GM12892 (cell line): ENCODE measurements around the gene WNT1.
A peak's percentile ranks its signal among the peaks of the same experiment; 100 is the strongest.

Source experiments
- DNase-seq: peaks from one replicate; pipeline ENCODE4 v3.0.0; 2011; ENCODE audit not compliant: insufficient read length
- FAIRE-seq: peaks from 2 replicates; lab custom pipeline; 2011; peaks lifted over from hg19 to GRCh38; lab: Jason Lieb, UNC
- POLR2A ChIP-seq: IDR thresholded peaks from 2 replicates; pipeline ENCODE4 v1.6.1; 2011; ENCODE audit warnings: low read depth, low read length, control low read depth
- POLR2AphosphoS5 ChIP-seq: IDR thresholded peaks from 2 replicates; pipeline ENCODE4 v1.6.1; 2011; ENCODE audit warnings: low read depth, low read length, control low read depth
- TAF1 ChIP-seq: IDR thresholded peaks from 2 replicates; pipeline ENCODE4 v1.6.1; 2011; ENCODE audit warnings: low read depth, mild to moderate bottlenecking, control low read depth, low read length, borderline replicate concordance

Gene WNT1

GRCh38 chr12:48965298-48965838 is 12.8 kb upstream of the WNT1 start:
- no peak for TF ChIP-seq TAF1
- no peak for TF ChIP-seq POLR2A
- no peak for TF ChIP-seq POLR2AphosphoS5
- DNase-seq (no peak), FAIRE-seq (no peak)

- FAIRE-seq (peak; percentile 76), DNase-seq (no peak)
- no peak for TF ChIP-seq TAF1
- TF ChIP-seq POLR2A = no peak
- TF ChIP-seq POLR2AphosphoS5 = no peak
These were observed 11.8 kb upstream of the WNT1 start for GRCh38 chr12:48966177-48966895.

DNA sequence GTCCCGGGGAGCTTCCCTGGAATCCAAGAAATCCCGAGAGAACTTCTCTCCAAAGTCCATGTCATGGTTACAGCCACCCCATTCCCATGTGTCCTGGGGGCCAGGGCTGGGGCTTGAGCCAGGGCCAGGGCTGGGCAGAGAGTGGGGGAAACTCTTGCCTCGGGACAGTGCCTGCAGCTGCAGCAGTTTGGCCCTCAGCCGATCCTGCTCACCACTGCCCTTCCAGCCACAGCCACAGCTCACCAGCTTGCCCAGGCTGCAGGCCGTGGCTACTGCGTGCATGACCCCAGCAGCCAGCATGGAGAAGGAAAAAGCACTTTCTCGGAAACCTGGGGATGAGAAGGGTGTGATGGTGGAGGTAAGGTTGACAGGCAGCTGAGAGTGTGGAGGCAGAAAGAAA is 10.1 kb upstream of the WNT1 start:
- DNase-seq (no peak), FAIRE-seq (no peak)
- no peak for TF ChIP-seq POLR2A

- TF ChIP-seq TAF1 = no peak
- TF ChIP-seq POLR2A = no peak
- TF ChIP-seq POLR2AphosphoS5 = no peak
- no peak for DNase-seq
- no peak for FAIRE-seq
These were observed 9.7 kb upstream of the WNT1 start for GRCh38 chr12:48968467-48968866.

DNA sequence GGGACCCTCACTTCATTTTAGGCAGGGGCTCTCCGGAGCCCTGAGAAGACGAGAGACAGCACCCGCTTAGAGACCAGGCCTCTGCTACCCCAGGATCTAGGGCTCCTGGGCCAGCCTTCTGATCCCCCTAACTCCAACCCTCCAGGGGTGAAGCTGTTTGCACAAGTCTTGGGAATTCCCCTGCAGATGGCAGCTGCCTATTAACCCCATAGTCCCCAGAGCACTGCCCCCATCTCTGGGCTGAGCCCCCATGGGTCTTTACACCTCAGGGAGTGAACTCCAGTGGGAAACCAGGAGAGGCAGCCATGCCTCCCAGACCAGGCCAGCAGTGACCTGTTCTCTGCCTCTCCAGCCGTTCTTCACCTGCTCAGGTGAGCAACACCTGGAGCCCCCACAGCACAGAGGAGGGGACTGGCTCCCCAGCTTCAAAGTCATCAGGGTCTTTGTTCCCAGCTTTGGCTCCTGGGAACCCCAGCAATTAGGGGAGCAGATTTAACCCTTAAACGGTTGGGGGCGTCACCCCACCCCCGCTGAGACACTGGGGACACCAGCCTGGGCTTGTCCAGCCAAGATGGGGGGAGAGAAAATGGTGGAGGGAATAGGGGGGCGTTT is 8.9 kb upstream of the WNT1 start:
- FAIRE-seq = no peak
- TF ChIP-seq POLR2AphosphoS5 = no peak
- no peak for DNase-seq

- TF ChIP-seq TAF1 (no peak), POLR2A (no peak), POLR2AphosphoS5 (no peak)
- DNase-seq (no peak), FAIRE-seq (peak; percentile 85)
These were observed 8.1 kb upstream of the WNT1 start for GRCh38 chr12:48969833-48970701.

DNA sequence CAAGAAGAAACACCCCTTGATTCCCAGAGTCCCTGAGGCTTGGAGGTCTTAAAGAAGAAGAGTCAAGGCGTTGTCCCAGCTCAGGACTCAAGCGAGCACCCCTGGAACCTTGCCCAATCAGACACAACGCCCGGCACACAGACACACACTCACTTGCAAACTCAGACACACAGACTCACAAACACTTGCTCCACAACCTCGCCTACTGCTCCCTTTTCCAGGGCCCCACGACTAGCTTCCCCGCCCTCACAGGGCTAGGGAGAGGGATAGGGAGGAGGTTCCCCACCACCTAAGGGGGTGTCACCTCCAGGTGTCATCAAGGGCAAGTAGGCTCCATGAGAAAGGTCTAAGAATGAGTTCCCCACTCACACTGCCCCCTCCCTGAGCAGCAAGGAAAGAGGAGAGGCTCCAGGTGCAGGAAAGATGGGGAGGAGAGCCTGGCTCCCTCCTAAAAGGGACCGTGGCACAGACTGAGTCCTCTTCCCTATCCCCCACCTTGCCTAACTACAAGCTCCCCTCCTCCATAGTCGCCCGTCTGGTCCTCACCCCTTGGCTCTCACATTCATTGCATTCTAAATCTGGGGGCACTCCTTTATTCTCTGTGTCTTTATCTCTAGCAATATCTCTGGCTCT is 7.3 kb upstream of the WNT1 start:
- DNase-seq = no peak
- TF ChIP-seq POLR2AphosphoS5 = no peak
- no peak for TF ChIP-seq POLR2A
- TF ChIP-seq TAF1 = no peak
- peak; percentile 17 for FAIRE-seq

DNA sequence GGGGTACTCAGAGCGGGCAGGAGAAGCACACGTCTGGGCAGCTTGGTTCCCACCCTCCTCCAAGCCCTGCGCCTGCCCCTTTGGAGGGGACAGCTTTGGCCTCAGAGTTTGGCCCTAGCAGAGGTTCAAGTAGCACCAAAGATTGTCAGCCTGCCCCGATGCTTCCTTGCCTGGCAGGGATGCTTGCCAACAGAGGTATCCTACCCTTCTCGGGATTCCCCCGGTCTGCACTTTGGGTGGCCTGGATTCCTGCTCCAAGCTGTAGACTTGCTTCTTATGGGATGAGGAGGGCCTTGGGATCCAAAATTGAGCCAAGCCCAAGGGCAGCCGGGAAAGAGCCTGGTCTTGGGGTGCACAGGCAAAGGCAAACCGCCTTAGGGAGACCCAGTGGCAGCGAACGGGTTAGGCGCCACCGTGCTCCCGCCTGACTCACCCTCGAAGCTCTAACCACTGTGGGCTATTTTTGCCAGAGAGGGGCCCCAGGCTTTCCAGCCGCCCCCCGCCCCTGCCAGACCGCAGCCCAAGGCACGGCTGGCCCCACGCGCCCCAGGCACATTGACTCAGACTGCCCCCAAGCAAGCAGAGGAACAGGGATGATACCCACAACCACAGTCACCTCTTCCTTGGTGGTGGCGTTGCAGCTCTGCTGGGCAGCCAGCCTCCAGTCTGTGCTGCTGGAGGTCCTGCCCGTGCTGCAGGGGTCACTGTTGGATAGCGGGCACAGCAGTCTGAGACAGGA is 5.7 kb upstream of the WNT1 start:
- no peak for FAIRE-seq
- TF ChIP-seq POLR2A = no peak
- no peak for TF ChIP-seq TAF1
- no peak for TF ChIP-seq POLR2AphosphoS5
- DNase-seq = no peak

DNA sequence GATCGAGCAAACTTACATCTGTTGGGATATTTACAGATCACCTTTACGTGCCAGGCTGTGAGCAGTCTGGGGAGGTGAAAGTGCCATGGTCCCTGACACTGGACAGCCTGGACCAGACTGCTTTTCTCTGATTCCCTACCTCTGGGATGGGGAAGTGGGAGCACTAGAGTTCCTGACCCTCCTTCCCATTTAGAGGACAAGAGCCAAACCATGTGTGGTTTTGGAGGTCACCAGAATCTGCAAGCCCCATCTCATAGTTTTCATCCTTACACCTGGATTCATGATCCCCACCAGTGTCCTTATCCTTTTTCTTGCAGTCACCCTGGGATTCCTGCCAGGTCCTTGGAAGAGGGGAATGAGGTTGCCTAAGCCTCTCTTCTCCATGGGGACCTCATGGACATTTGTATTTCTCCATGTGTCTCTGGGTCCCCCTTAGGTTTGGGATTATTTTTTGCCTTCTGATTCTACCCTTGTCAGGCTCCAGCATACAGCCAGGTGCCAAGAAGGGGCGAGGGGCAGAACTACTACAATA is 5.1 kb upstream of the WNT1 start:
- DNase-seq (no peak), FAIRE-seq (no peak)
- no peak for TF ChIP-seq POLR2AphosphoS5
- TF ChIP-seq TAF1 = no peak
- TF ChIP-seq POLR2A = no peak

DNA sequence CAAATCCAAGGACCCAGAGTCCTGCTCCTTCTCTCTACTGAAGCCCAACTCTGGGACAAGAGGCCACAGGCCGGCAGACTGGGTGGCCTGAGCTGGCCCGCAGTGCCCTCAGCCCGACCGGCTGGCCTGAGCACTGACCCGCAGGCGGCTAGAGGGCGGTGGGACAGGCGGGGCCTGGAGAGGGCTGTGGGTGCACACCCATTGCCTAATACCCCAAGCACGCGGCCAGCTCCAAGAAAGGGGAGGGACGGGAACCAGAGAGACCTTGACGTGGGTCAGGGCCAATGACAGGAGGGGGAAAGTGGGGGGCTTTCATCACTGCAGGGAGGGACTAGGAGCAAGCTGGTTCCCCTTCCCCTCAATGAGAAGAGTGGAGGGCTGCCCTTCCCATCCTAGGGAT is 4.6 kb upstream of the WNT1 start:
- no peak for DNase-seq
- TF ChIP-seq POLR2AphosphoS5 (no peak), POLR2A (no peak), TAF1 (no peak)
- FAIRE-seq = no peak
